Measurements from ENCODE around the gene MYO19.

The MYO19 gene, protein sequence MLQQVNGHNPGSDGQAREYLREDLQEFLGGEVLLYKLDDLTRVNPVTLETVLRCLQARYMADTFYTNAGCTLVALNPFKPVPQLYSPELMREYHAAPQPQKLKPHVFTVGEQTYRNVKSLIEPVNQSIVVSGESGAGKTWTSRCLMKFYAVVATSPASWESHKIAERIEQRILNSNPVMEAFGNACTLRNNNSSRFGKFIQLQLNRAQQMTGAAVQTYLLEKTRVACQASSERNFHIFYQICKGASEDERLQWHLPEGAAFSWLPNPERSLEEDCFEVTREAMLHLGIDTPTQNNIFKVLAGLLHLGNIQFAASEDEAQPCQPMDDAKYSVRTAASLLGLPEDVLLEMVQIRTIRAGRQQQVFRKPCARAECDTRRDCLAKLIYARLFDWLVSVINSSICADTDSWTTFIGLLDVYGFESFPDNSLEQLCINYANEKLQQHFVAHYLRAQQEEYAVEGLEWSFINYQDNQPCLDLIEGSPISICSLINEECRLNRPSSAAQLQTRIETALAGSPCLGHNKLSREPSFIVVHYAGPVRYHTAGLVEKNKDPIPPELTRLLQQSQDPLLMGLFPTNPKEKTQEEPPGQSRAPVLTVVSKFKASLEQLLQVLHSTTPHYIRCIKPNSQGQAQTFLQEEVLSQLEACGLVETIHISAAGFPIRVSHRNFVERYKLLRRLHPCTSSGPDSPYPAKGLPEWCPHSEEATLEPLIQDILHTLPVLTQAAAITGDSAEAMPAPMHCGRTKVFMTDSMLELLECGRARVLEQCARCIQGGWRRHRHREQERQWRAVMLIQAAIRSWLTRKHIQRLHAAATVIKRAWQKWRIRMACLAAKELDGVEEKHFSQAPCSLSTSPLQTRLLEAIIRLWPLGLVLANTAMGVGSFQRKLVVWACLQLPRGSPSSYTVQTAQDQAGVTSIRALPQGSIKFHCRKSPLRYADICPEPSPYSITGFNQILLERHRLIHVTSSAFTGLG

DNA sequence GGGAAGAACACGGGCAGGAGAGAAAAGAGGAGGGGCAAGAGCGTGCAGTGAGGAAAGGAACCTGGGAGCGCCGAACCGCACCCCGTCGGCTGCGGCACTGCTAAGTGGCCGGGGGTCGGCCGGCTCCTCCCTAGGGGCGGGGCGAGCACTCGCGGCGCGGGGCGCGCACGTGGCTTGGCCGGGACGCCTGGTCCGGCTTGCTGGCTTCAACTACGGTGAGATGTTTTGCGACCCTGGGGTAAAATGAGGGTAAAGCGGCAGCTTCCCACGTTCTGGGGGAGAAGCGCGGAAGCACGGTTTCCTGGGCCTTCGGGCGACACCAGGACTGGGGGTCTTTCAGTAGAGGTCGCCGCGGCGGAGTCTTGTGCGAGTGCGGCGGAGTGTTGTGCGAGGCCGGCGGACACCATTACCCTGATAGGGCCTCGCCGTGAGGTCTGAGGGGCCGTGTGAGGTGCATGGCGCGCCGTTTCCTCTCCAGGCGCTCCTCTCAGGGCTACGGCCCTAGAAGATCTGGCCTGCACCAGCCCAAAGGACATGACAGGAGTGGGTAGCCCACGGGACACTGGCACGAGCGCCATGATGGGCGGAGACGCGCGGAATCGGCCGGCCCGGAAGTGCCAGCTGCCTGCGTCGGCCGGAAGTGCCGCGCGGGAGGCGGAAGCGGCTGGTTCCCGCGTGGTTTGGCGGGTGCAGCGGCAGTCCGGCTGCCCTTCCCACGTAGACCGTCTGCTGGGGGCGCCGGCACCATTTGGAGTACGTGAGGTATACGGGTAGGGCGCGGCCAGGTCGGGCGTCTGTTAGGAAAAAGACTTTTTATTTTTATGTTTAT lies at the start of gene MYO19, which contains the start of gene PIGW:
Gene MYO19 (minus strand): TSS at position 29 of the 829 bp plus-strand sequence. CDS start 2,330 bp downstream, outside the sequence.
Gene PIGW (plus strand): TSS at position 148 of the 829 bp plus-strand sequence. CDS start 2,115 bp downstream, outside the sequence.
- peak; percentile 65 to 81 for DNase-seq

DNA sequence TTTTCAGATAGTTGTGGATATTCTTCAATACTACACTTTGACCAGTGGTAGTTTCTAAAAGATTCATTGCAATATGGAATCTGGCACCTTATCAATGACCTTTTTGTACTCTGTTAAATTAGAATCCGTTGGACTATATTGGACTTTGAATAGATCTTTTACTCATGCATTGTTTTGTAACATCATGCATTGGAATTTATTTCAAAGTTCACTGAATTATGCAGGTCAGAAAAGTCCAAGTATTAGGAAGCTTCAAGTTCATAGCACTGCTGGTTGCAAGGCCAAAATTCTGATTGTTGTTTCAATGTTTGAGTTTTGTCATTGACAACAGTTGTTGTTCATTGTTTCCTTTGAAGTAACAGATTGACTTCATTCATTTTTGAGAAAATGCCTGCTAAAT lies 49.1 kb upstream of the MYO19 start:
- no peak for DNase-seq

DNA sequence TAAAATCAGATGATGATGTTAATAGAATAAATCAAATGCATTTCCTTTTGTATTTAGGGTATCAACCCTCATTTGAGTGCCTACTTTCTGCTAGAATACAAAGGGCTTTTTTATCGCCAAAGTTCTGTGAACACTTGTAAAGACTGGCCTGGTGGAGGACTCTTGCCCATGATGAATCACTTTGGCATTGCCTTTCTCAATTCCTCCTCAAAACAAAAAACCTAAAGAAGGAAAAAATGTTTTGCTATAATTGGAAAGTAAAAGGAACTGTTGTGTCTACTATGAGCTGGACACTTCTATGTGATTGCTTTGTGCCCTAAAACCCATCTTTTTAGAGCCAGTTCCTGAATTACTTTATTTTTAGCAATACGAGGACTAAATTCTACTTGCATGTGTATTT lies 44.0 kb upstream of the MYO19 start:
- no peak for DNase-seq

DNA sequence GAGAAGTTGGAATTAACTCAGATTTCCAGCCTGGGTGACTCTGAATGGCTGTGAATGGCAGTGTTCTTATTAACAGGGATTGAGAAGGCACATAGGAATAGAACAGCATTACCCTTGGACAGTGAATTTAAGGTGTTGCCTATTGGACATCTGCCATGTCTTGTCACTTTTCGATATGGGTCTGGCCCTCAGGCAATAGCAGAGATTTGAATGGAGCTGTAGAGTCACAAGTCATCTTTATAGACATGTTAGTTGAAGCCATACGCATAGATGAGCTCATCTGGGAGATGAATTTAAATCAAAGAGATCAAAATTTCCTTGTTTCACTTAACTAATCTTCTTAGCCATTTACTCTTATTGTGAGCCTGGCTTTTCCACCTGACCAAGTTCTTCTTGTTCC lies 42.1 kb upstream of the MYO19 start:
- DNase-seq, result no peak

DNA sequence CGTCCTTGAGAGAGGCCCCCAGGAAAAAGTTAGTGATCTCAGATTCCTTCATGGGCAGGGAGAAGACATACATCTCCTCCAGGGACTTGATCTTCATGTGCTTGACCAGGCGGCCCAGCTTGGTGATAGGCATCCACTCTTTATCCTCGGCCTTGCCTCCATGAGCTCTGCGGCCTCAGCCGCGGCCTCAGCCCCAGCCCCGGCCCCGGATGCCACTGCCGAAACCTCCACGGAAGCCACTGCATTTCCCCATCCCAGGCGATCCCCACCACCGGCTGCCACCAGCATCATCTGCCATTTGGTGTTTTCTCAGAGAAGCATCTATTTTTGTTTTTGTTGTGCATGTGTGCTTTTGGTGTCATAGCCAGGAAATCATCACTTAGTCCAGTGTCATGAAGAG lies 40.4 kb upstream of the MYO19 start:
- DNase-seq, result no peak

DNA sequence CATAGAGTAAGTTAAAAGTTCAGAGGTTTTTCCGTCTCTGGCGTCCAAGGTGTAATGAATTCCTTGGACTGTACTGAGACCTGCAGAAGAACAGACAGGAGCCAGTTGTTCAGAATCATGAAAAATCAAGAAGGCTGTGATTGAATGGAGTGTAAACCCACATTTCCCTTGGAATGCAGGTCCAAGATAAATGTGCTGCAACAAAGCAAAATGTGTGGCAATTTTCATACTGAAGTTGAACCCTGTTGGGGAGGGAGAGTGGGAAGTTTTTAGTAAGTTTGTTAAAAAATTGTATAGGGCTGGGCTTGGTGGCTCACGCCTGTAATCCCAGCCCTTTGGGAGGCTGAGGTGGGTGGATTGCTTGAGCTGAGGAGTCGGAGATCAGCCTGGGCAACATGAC lies 31.4 kb upstream of the MYO19 start:
- no peak for DNase-seq

DNA sequence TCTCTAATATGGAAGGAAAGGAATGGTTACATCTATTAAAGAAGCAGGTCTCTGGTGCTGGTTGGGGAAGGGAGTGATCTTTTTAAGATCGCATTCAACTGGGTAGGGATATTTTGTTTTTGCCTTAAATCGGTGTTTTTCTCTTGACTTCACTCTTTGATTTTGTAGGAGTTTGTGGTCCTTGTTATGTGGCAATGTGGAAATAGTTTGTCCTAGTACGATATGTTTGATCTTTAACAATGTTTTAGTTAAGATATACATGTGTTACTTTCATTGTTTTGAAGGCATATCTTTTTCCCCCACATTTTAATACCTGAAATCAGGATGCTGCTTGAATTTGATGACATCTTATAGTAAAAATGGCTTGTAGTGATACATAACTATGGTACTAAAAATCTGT lies 18.8 kb upstream of the MYO19 start:
- DNase-seq, result no peak

DNA sequence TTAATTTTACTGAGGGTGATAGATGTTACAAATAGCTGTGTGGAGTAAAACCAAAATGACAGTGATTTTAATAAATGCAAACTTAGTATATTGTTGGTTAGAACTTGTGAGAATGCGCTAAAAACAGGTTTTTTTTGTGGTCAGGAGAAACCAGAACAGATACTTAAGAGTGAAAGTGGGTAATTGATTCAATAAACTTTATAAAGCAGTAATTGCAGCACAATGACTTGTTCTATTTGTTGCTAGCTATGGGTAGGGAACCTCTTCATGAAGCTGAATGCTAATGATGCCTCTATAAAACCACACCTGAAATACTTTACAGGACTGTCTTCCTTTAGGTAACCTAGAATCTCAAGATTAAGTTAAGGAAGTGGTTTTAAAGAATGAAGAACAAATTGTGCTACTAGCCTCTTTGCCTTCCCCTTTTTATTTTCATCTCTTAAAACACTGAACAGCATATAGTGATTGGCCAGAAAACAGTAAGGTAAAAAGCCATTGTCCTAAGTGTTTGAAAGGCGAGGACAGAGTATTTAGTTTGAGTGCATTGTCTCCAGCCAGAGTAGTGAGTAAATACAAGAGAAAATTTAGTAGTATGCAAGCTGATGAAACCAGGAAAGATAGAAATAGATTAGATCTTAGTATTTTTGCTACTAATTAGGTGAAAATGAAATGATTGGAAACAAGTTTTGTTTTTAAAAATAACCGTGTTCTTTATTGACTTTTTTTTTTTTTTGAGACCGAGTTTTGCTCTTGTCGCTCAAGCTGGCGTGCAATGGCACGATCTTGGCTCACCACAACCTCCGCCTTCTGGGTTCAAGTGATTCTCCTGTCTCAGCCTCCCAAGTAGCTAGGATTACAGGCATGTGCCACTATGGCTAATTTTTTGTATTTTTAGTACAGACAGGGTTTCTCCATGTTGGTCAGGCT lies 16.1 kb upstream of the MYO19 start:
- no peak for DNase-seq

DNA sequence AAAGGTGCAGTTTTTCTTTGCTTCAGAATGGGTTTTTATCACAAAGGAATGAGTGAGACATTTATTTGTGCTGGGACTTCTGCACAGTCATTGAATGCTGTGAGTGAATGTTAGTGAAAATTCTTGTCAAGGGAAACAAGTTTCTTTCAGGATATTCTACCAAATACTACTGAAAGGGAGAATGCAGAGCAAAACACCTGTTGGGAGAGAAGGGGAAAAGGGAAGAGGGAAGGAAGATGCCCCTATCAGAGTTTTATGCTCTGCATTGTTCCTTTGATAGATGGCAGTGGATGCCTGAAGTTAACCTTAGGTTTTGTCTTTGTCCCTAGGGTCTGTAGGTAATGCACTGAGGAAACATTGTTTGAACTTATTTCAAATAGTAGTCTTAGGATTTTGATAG lies 13.1 kb upstream of the MYO19 start:
- no peak for DNase-seq

DNA sequence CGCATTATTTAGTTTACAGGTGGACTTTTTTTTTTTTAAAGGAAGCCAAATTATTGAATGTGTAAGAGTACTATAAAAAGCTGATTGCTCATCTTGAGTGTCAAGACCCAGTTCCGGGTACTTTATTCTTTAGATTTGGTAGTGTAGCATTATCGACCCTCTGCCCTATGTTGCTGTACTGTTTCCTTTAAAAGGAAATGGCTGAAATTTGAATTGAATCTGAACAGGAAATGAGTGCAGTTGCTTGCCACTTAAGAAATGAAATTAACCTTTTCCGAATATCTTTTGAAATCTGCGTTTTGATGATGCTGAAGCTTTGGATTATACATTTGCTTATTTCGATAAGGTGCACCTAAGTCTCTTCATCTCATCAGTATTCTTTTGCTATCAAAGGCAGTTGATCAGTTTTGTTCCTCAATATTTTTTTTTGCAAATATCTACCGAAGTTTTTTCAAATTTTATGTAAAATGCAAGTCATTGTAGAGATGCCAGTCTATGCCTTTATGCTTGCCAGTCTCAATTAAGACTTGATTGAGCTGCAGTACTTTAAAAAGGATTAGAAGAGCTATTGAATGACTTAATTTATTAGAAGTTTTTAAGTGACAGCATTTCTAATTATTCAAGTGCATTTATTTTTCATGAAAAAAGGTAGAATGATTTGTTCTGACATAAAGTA lies 11.9 kb upstream of the MYO19 start:
- DNase-seq, result no peak

DNA sequence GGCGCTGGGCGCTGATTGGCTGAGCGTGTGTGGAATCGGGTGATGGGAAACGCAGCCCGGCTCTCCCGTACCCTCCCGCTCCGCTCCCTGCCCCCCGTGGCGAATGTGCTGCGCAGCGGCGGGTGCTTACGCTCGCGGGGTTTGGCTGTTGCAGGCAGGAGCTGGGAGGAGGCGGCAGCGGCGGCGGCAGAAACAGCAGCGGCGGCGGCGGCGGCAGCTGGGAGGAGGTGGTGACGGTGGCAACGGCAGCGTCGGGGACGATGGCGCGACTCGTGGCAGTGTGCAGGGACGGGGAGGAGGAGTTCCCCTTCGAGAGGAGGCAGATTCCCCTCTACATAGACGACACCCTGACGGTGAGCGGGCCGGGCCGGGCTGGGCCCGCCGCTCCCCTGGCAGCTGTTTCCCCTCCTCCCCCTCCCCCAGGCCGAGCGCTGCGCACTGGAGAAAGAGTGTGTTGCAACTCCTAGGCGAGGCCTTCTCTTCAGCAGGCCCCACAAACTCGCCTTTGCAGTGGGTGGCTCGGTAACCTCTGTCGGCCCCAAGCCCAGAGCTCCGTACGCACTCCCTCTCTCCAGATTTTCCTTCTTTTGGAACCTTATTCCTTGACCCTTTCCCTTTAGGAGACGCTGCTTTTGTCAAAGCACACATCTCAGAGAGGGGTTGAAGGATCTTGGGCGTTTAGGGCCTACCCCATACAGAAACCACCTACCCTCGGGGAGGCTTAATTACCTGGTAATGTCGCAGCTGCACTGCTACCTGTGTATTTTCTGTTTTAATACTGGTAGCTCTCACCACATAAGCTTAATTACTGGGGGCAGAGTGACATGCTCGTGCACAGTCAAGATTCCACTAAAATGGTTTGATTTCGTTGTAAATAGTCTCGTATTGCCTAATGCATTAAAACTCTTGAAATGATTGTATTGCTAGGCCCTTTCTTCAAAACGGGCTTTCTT lies 11.1 kb upstream of the MYO19 start:
- peak; percentile 89 to 92 for DNase-seq

DNA sequence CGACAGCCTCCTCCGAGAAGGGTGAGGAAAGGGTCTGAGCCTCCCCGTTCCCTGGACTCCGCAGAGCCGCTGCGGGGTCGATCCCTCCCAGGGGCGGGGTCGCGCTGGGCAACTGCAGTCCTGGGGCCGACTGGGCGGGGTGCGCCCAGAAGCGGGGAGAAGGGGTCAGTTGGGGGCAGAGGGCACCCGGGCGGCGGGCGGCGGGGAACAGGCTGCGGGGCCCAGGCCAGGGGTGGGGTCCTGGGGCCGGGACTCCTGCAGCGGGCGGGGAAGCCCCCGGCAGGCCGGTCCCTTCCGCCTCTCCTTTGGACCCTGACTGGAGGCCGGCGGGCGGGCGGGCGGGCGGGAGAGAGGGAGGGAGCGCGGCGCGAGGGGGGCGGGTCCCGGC lies 10.4 kb upstream of the MYO19 start:
- no peak for DNase-seq

DNA sequence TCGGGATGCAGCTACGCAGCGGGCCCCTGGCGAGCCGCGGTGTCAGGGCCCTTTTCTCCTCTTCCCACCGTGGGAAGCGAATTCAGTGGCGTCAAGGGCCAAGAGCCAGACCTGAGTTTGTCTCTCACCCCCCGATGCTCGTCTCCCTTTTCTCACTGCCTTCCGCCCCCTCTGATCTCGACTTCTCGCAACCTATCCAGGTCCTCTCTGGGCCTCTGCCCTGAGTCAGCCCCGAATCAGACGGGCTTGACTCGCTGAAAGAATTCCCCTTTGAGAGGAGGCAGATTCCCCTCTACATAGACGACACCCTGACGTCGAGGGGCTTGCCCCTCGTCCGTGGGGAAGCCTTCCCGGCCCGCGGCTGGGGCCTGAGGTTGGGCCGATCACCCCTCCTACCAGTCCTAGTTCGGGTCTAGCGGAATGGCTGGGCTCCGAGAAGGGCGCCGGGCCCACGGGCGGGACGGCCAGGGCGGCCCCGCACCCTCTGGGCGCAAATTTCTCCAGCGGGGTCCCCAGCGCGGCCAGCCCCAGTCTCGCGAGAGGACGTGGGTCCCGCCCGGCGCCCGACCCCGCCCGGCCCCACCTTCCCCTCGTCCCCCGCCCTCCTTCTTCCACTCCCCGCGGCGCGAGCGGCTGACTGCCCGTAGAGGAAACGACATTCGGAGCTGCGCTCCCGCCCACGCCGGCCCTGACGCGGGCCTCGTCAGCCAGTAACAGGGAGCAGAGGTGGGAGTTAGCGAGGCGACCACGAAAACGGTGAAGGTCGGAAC lies 9.8 kb upstream of the MYO19 start, which contains the start of gene GGNBP2:
Gene GGNBP2 (plus strand): TSS at position 613 of the 770 bp plus-strand sequence. CDS start 806 bp downstream, outside the sequence.
- DNase-seq, result peak; percentile 59 to 84

DNA sequence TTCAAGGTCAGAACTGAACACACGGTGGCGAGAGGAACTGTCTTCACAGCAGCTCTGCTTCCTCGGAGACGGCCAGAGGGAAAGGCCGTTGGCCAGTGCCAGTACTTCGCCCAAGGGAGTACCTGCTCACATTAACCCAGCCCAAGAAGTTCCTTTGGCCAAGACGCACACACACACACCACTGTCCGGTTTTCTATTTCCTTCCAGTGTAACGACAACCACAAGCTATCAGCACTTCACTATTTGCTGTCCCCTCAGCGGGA lies 9.3 kb upstream of the MYO19 start:
- no peak for DNase-seq

DNA sequence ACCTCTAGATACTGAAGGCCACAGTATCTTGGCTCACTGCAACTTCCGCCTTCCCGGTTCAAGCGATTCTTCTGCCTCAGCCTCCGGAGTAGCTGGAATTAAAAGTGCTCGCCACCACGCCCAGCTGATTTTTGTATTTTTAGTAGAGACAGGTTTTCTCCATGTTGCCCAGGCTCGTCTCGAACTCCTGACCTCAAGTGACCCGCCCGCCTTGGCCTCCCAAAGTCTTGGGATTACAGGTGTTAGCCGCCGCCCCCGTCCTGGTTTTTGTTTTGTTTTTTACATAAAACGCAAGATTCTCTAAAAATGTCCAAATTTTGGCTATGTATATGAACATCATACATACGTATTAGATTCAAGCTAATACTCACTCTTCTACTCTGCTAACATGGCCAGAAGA lies 8.1 kb upstream of the MYO19 start:
- no peak for DNase-seq

DNA sequence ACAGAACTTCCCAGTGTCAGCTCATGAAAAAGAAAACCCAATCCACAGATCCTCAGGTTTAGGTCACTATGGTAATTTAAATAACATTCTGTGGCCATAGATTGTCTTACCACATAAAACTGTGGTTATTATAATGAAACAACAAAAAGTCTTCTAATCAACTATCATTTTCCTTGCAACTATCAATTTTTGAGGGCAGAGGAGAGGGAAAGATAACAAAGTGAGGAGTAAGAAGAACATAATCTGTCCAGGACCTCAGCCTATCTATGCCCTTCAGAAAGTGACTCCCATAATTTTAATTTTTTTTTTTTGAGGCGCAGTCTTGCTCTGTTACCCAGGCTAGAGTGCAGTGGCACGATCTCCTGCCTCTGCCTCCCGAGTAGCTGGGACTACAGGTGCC lies 6.0 kb upstream of the MYO19 start:
- no peak for DNase-seq

DNA sequence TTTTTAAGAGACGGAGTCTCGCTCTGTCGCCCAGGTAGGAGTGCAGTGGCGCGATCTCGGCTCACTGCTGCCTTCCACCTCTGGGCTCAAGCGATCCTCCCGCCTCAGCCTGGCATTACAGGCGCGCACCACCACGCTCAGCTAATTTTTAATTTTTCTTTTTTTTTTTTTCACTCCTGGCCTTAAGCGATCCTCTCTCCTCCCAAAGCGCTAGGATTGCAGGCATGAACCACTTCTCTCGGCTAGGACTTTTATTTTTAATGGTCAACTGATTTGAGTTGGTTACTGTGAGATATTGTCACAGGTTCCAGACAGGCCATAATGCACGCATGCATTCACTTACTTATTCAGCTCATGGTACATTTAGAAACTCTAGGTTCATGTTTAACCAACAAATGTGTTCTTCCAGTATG lies 1.0 kb upstream of the MYO19 start:
- peak in 1 of 2 experiments; percentile 44 for DNase-seq

DNA sequence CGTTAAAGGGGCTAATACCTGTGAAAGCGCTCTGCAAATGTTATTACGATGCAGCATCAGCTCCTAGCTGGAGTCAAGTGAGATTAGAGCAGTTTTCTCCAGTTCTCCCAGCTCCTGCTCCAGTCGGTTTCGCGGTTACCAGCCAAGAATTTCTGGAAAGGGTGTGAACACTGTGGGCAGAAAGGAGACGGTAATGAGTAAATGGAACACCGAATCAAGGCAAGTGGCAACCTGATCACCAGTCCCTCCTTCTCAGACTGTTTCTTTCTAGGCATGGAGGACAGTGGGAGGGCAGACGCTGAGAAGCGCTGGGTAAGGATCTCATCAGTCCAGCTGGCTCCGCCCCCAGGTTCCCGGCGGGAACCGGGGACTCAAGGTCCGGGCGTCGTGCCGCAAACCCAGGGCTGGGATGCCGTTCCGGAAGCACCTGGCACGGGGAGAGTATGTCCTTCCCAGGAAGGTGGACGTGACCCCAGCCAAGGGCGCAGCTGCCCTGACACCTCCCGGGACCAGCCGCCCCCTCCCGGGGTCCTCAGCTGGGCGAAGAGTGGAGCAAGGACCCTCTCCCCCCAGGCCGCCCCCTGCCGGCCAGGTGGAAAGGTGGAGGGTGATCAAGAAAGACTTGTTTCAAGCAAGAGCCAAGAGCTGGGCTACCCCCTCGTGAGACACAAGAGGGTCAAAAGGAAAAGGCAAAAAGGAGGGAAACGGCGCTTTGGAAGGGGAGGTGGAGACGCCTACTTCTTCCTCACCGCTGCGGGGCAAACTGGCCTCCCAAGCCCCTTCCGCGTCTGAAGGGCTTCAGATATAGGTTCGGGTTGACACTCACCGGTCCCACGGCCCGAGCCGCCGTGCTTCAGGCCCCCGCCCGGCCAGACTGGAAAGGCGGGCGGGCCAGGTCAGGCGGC lies 481 bp downstream of the MYO19 start:
- DNase-seq, result peak; percentile 62 to 68

Data from NCI-H187 (cell line).